GM12891 (cell line): ENCODE measurements around the gene TAOK3. TPM values are rescaled to one million over a fixed set of nuclear protein-coding genes. Genes with fewer than 3 reads are reported as not detected.
"Not testable (repeated sequence)": the region's sequence is repeated elsewhere in the genome, so short reads cannot be mapped to it uniquely, and the experiment has no call there.

ENCODE experiments used
- DNase-seq: peaks from one replicate; pipeline ENCODE4 v3.0.0; 2011; ENCODE audit warnings: low spot score; ENCODE audit not compliant: insufficient read length
- FAIRE-seq: peaks from 2 replicates; lab custom pipeline; 2011; peaks lifted over from hg19 to GRCh38; lab: Jason Lieb, UNC
- PAX5 ChIP-seq: IDR thresholded peaks from 2 replicates; pipeline ENCODE4 v1.6.1; 2011; ENCODE audit warnings: low read length, moderate library complexity, mild to moderate bottlenecking; ENCODE audit not compliant: insufficient read depth, severe bottlenecking
- POLR2A ChIP-seq: IDR thresholded peaks from 2 replicates; pipeline ENCODE4 v1.6.1; 2011; ENCODE audit warnings: low read depth, low read length, control low read depth
- POLR2AphosphoS5 ChIP-seq: IDR thresholded peaks from 2 replicates; pipeline ENCODE4 v1.6.1; 2011; ENCODE audit warnings: low read depth, low read length, control low read depth
- POU2F2 ChIP-seq: IDR thresholded peaks from 2 replicates; pipeline ENCODE4 v1.6.1; 2011; ENCODE audit warnings: low read depth, mild to moderate bottlenecking, control low read depth, low read length, moderate library complexity
- SPI1 ChIP-seq: IDR thresholded peaks from 2 replicates; pipeline ENCODE4 v1.6.1; 2011; ENCODE audit warnings: low read depth, low read length, control low read depth
- TAF1 ChIP-seq: IDR thresholded peaks from 2 replicates; pipeline ENCODE4 v1.6.1; 2011; ENCODE audit warnings: low read depth, low read length, control low read depth
- polyA plus RNA-seq: library from polyadenylated mRNA; unstranded; fragments of >200 nt; gene quantifications from one replicate; pipeline ENCODE4 v1.2.1, GENCODE V29; 2012; ENCODE audit warnings: low read depth, missing spikeins, inconsistent platforms; ENCODE audit not compliant: missing spikeins

TAOK3 gene
- 37.2 TPM for polyA plus RNA-seq

- DNase-seq: peak; percentile 82
- peak; percentile 96 for FAIRE-seq
- TF ChIP-seq TAF1 (peak; percentile 99), POLR2A (peak; percentile 95), PAX5 (no peak), POU2F2 (peak; percentile 82; the same call in 1 of the 2 replicates), SPI1 (0 out of 2 replicates have a peak, but pooled peaks have one; percentile 8), POLR2AphosphoS5 (peak; percentile 92)
These were observed at the start of gene TAOK3 for GRCh38 chr12:118372541-118373495. Gene TAOK3, minus strand, starts transcription at chr12:118372907. Its CDS starts 117,340 bp downstream, at chr12:118255567.

GRCh38 chr12:118420673-118421072 lies 48.0 kb upstream of the TAOK3 start:
- DNase-seq (no peak), FAIRE-seq (no peak)
- TF ChIP-seq PAX5 (no peak), TAF1 (no peak), POU2F2 (no peak), SPI1 (no peak), POLR2AphosphoS5 (no peak), POLR2A (no peak)

- TF ChIP-seq POLR2A (no peak), PAX5 (no peak), POU2F2 (no peak), TAF1 (no peak), POLR2AphosphoS5 (no peak), SPI1 (no peak)
- DNase-seq (no peak), FAIRE-seq (no peak)
These were observed 45.8 kb upstream of the TAOK3 start for GRCh38 chr12:118418385-118419057.

- FAIRE-seq (no peak), DNase-seq (no peak)
- TF ChIP-seq POU2F2 (no peak), PAX5 (no peak)
These were observed 45.2 kb upstream of the TAOK3 start for GRCh38 chr12:118417942-118418341.

- TF ChIP-seq TAF1 (no peak), POLR2A (no peak), SPI1 (no peak), POU2F2 (no peak), POLR2AphosphoS5 (no peak), PAX5 (no peak)
- no peak for FAIRE-seq
- DNase-seq: no peak
These were observed 37.1 kb upstream of the TAOK3 start for GRCh38 chr12:118409834-118410233.

GRCh38 chr12:118408241-118408640 lies 35.5 kb upstream of the TAOK3 start:
- not testable (repeated sequence) for FAIRE-seq, DNase-seq

GRCh38 chr12:118404876-118405521 lies 32.3 kb upstream of the TAOK3 start:
- no peak for DNase-seq
- peak; percentile 76 for FAIRE-seq
- TF ChIP-seq POLR2AphosphoS5 (no peak), POU2F2 (no peak), TAF1 (no peak), POLR2A (no peak), PAX5 (no peak), SPI1 (no peak)

GRCh38 chr12:118402251-118402650 lies 29.5 kb upstream of the TAOK3 start:
- TF ChIP-seq TAF1 (no peak), PAX5 (no peak), SPI1 (no peak), POLR2AphosphoS5 (no peak), POU2F2 (no peak), POLR2A (no peak)
- no peak for DNase-seq
- FAIRE-seq: no peak

- TF ChIP-seq POLR2A: no peak
- FAIRE-seq: no peak
- no peak for DNase-seq
These were observed 26.2 kb upstream of the TAOK3 start for GRCh38 chr12:118398940-118399339.
